K562 (cell line): ENCODE results near the gene ATP10B. TPM values are rescaled to one million over a fixed set of nuclear protein-coding genes. Genes with fewer than 3 reads are reported as not detected.

Experiments
- ATAC-seq: fragments of 200-7000 bp; cut with Tn5 transposase; 3 replicates; pipeline ENCODE4 v1.9.1; 2020; ENCODE audit warnings: moderate library complexity
- BruUV-seq: library from RNA; stranded (reverse); fragments of 400-500 nt; replicated peaks from 2 replicates; lab custom pipeline; 2021; lab: Mats Ljungman, UMichigan
- CTCF ChIA-PET: fragments of 300-600 bp; formaldehyde crosslinking; extraction: SDS; loops from one replicate; lab custom pipeline; 2021; ENCODE audit warnings: low intra/inter-chr PET ratio; lab: Yijun Ruan, JAX
- POLR2A ChIA-PET: fragments of 300-600, 350-650 bp; sonication (Branson Sonifier 250); formaldehyde crosslinking; extraction: SDS; loops from one replicate; lab custom pipeline; 2021; ENCODE audit warnings: antibody characterized with exemption, inconsistent platforms; lab: Yijun Ruan, JAX
- DNase-seq, 4 experiments: peaks; one replicate each; pipeline versions ENCODE4 v3.0.0 to v3.0.0-alpha.2; 2011 to 2018; ENCODE audit warnings: low spot score in 3 of 4, mixed read lengths in 3 of 4; ENCODE audit errors: extremely low read depth in 1 of 4
- FAIRE-seq: peaks from 2 replicates; lab custom pipeline; 2011; peaks lifted over from hg19 to GRCh38; lab: Jason Lieb, UNC
- H2AFZ ChIP-seq: 2 replicates; pipeline ENCODE4 v1.6.0; 2011; ENCODE audit warnings: low read depth, low read length, control low read depth, inconsistent platforms
- H3K27ac ChIP-seq: fragments of 200-600 bp; 3 replicates; pipeline ENCODE4 v1.8.0; 2011; ENCODE audit warnings: low read depth, mild to moderate bottlenecking, control low read depth, inconsistent platforms, low read length, moderate library complexity, mixed read lengths; ENCODE audit errors: extremely low read depth
- H3K27me3 ChIP-seq, 2 experiments: fragments of 300-600 bp in 1 of 2; 2 replicates in 1 of 2; 3 replicates in 1 of 2; pipeline versions ENCODE4 v1.6.0 to v1.8.0; 2011; ENCODE audit warnings: inconsistent platforms in 2 of 2, low read length in 2 of 2, mild to moderate bottlenecking in 1 of 2, mixed read lengths in 1 of 2, moderate library complexity in 1 of 2; ENCODE audit not compliant: control insufficient read depth in 2 of 2, insufficient read depth in 2 of 2
- H3K36me3 ChIP-seq: fragments of 300-600 bp; 3 replicates; pipeline ENCODE4 v1.8.0; 2011; ENCODE audit warnings: mild to moderate bottlenecking, low read length, inconsistent platforms; ENCODE audit not compliant: control insufficient read depth, insufficient read depth
- H3K4me1 ChIP-seq, 2 experiments: fragments of 200-600 bp in 1 of 2; replicated peaks in 1 of 2; 2 replicates in 1 of 2; 3 replicates in 1 of 2; pipeline versions ENCODE4 v1.5.1 to v1.8.0; 2011; ENCODE audit warnings: inconsistent platforms in 2 of 2, low read length in 2 of 2, mild to moderate bottlenecking in 1 of 2, mixed read lengths in 1 of 2, moderate library complexity in 1 of 2; ENCODE audit not compliant: control insufficient read depth in 2 of 2, insufficient read depth in 2 of 2
- H3K4me2 ChIP-seq: 2 replicates; pipeline ENCODE4 v1.6.1; 2011; ENCODE audit warnings: low read length, control low read depth, inconsistent platforms, mixed read lengths; ENCODE audit not compliant: insufficient read depth
- H3K4me3 ChIP-seq: fragments of 200-600 bp; sonication (generic), shearing (Covaris generic); 2 replicates; pipeline ENCODE4 v1.5.1; 2016; ENCODE audit warnings: control low read depth, inconsistent platforms
- H3K79me2 ChIP-seq: fragments of 200-600 bp; 3 replicates; pipeline ENCODE4 v1.8.0; 2011; ENCODE audit warnings: low read length, inconsistent platforms; ENCODE audit not compliant: control insufficient read depth, insufficient read depth
- H3K9ac ChIP-seq, 2 experiments: 2 replicates each; pipeline versions ENCODE4 v1.6.0 to v1.6.1; 2011; ENCODE audit warnings: low read depth in 2 of 2, low read length in 2 of 2, control low read depth in 1 of 2, inconsistent platforms in 1 of 2, mild to moderate bottlenecking in 1 of 2, mixed read lengths in 1 of 2; ENCODE audit not compliant: insufficient read depth in 1 of 2
- H3K9me1 ChIP-seq: one replicate; pipeline ENCODE4 v1.6.0; 2011; ENCODE audit warnings: inconsistent platforms, mild to moderate bottlenecking, low read length, moderate library complexity; ENCODE audit not compliant: control insufficient read depth, insufficient read depth
- H3K9me3 ChIP-seq: replicated peaks from 2 replicates; pipeline ENCODE4 v1.5.1; 2011; ENCODE audit warnings: low read depth, low read length, inconsistent platforms; ENCODE audit not compliant: control insufficient read depth, insufficient read depth
- H4K20me1 ChIP-seq: replicated peaks from 2 replicates; pipeline ENCODE4 v1.6.1; 2011; ENCODE audit warnings: low read length, inconsistent platforms, mixed read lengths; ENCODE audit not compliant: control insufficient read depth, insufficient read depth
- EHMT2 ChIP-seq: fragments of 450-650 bp; IDR thresholded peaks from 2 replicates; pipeline ENCODE4 v1.6.1; 2018; ENCODE audit warnings: antibody characterized with exemption
- HNRNPL ChIP-seq: fragments of 200-400 bp; formaldehyde crosslinking; IDR thresholded peaks from 2 replicates; pipeline ENCODE4 v1.6.1; 2017; ENCODE audit warnings: low read depth, mild to moderate bottlenecking, low read length
- JUNB ChIP-seq: fragments of 450-650 bp; formaldehyde crosslinking; conservative IDR thresholded peaks from 2 replicates; pipeline ENCODE4 v1.4.0; 2020; ENCODE audit warnings: mild to moderate bottlenecking
- LCOR ChIP-seq: sonication (generic); formaldehyde crosslinking; IDR thresholded peaks from 2 replicates; pipeline ENCODE4 v1.8.0; 2022; ENCODE audit warnings: mild to moderate bottlenecking, missing genetic modification reagents
- RFX1 ChIP-seq: fragments of 450-650 bp; IDR thresholded peaks from 2 replicates; pipeline ENCODE4 v1.6.1; 2016; ENCODE audit warnings: mild to moderate bottlenecking, moderate library complexity
- SMAD3 ChIP-seq: fragments of 450-650 bp; formaldehyde crosslinking; conservative IDR thresholded peaks from 2 replicates; pipeline ENCODE4 v1.4.0; 2020; ENCODE audit warnings: mild to moderate bottlenecking
- U2AF1 ChIP-seq: fragments of 200-400 bp; formaldehyde crosslinking; optimal IDR thresholded peaks from 2 replicates; pipeline ENCODE3; 2017; ENCODE audit warnings: mild to moderate bottlenecking, low read depth, low read length, moderate library complexity
- ZBTB7A ChIP-seq: IDR thresholded peaks from 2 replicates; pipeline ENCODE4 v1.6.1; 2011; ENCODE audit warnings: low read depth, mild to moderate bottlenecking, low read length, moderate library complexity, borderline replicate concordance; ENCODE audit not compliant: control insufficient read depth
- WGBS: fragments of 100-300 bp; shearing (Covaris generic); methylation state at CpG from one replicate; pipeline ENCODE4 v1.1.6; 2016; ENCODE audit warnings: low coverage, mixed read lengths; ENCODE audit not compliant: insufficient coverage; ENCODE audit errors: missing lambda C conversion rate; 5-methylcytosine and 5-hydroxymethylcytosine counted together
- in situ Hi-C: fragments of 300-500 bp; cut with MboI; formaldehyde crosslinking; loops from 4 replicates; pipeline ENCODE4 v1.15.0; 2018; ENCODE audit warnings: inconsistent platforms, mixed read lengths
- intact Hi-C: fragments of 100-400 bp; cut with micrococcal nuclease; formaldehyde crosslinking; loops from 2 replicates; pipeline ENCODE4 v1.14.2; 2022
- polyA plus RNA-seq, 8 experiments: library from polyadenylated mRNA; depleted of rRNA in 4 of 8; stranded (reverse) in 5 of 8; unstranded in 3 of 8; fragments of >200 nt; fragmentation: Nextera tagmentation in 2 of 8; fragmentation: Illumina TruSeq in 1 of 8; extraction: Ambion mirVana in 2 of 8; extraction: Trizol in 1 of 8; gene quantifications; 2 replicates each; pipeline versions ENCODE4 v1.2.1 to v1.2.3, GENCODE V29; 2011 to 2014; ENCODE audit warnings: inconsistent platforms in 1 of 8, missing spikeins in 1 of 8
- total RNA-seq, 7 experiments: library from RNA; depleted of rRNA in 6 of 7; stranded (reverse); fragments of >200 nt in 6 of 7; fragmentation: Illumina TruSeq in 2 of 7; extraction: Trizol in 2 of 7; gene quantifications; 2 replicates each; pipeline versions ENCODE4 v1.2.1 to v1.2.3, GENCODE V29; 2011 to 2021; ENCODE audit warnings: low replicate concordance in 1 of 7
- TF ChIP-seq, protein P1 (sequence below): fragments of 450-650 bp; formaldehyde crosslinking; IDR thresholded peaks from 2 replicates; pipeline ENCODE4 v1.4.0; 2022; ENCODE audit warnings: missing genetic modification characterization
- TF ChIP-seq, protein P2 (sequence below): fragments of 250-450 bp; sonication (Bioruptor Pico); IDR thresholded peaks from 2 replicates; pipeline ENCODE4 v1.5.0; 2021
- TF ChIP-seq, protein P3 (sequence below): fragments of 250-450 bp; sonication (Bioruptor Pico); IDR thresholded peaks from 2 replicates; pipeline ENCODE4 v1.4.0; 2020
- TF ChIP-seq, protein P4 (sequence below): fragments of 450-650 bp; IDR thresholded peaks from 2 replicates; pipeline ENCODE4 v1.6.1; 2016; ENCODE audit warnings: borderline replicate concordance
- TF ChIP-seq, protein P5 (sequence below): fragments of 150-350 bp; IDR thresholded peaks from 2 replicates; pipeline ENCODE4 v1.6.1; 2014; ENCODE audit warnings: low read depth, mild to moderate bottlenecking, low read length, borderline replicate concordance

Gene ATP10B
- total and polyA plus RNA-seq, 9 of the 15 experiments (the other 6 are each of a cell fraction or from before 2014, with no cell fraction given), result 0.04 TPM; not detected in 8

DNA sequence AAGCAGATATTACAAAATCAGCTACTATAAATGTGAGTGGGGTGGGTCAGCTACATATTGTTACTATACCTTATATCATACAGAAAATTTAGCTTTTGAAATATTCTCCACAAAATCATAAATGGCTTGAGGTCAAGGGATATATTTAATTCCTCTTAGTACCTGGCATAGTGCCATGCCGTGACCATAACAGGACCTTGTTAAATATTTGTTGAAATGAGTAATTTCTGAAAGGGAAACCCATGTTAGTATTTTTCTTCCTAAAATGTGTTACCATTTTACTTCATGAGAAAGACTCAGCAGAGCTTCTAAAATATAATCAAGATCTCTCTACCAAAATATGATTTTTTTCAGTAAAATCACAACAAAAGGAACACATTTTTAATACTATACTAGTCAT lies 14.8 kb downstream of the ATP10B start:
- DNase-seq, result no peak
- BruUV-seq, result no TSS peak
- in situ Hi-C loops, result no loop called here
- no peak overlapping the region for H2AFZ ChIP-seq
- H3K4me3 ChIP-seq, result no peak overlapping the region
- no peaks in the 10 kb centered on the region for H3K9me1 ChIP-seq
- ChIA-PET CTCF (no interaction called here), POLR2A (no interaction called here)
- no peaks in the 10 kb centered on the region for H3K27me3 ChIP-seq
- H4K20me1 ChIP-seq, result no peaks in the 10 kb centered on the region
- no peaks in the 10 kb centered on the region for H3K79me2 ChIP-seq
- FAIRE-seq, result no peak
- WGBS, result 0% methylated on average over 1 of the region's 1 CpG
- no peaks in the 10 kb centered on the region for H3K4me1 ChIP-seq
- H3K4me2 ChIP-seq, result no peak overlapping the region
- 0 out of 2 replicates have a peak, but pooled peaks cover 1% of the 10 kb centered on the region for H3K9me3 ChIP-seq
- H3K36me3 ChIP-seq, result no peaks in the 10 kb centered on the region
- H3K27ac ChIP-seq, result no peak overlapping the region
- intact Hi-C loops, result no loop called here
- no peak for ATAC-seq
- no peak overlapping the region for H3K9ac ChIP-seq
- TF ChIP-seq LCOR (CRISPR knock-in tag), result no peak
- TF ChIP-seq, protein P1, sequence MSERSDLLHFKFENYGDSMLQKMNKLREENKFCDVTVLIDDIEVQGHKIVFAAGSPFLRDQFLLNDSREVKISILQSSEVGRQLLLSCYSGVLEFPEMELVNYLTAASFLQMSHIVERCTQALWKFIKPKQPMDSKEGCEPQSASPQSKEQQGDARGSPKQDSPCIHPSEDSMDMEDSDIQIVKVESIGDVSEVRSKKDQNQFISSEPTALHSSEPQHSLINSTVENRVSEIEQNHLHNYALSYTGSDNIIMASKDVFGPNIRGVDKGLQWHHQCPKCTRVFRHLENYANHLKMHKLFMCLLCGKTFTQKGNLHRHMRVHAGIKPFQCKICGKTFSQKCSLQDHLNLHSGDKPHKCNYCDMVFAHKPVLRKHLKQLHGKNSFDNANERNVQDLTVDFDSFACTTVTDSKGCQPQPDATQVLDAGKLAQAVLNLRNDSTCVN (CRISPR knock-in tag), result no peak
- TF ChIP-seq RFX1, result no peak
- no peak for TF ChIP-seq SMAD3
- TF ChIP-seq, protein P2, sequence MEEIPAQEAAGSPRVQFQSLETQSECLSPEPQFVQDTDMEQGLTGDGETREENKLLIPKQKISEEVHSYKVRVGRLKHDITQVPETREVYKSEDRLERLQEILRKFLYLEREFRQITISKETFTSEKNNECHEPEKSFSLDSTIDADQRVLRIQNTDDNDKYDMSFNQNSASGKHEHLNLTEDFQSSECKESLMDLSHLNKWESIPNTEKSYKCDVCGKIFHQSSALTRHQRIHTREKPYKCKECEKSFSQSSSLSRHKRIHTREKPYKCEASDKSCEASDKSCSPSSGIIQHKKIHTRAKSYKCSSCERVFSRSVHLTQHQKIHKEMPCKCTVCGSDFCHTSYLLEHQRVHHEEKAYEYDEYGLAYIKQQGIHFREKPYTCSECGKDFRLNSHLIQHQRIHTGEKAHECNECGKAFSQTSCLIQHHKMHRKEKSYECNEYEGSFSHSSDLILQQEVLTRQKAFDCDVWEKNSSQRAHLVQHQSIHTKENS (CRISPR knock-in tag), result no peak
- no peak for TF ChIP-seq EHMT2
- TF ChIP-seq, protein P3, sequence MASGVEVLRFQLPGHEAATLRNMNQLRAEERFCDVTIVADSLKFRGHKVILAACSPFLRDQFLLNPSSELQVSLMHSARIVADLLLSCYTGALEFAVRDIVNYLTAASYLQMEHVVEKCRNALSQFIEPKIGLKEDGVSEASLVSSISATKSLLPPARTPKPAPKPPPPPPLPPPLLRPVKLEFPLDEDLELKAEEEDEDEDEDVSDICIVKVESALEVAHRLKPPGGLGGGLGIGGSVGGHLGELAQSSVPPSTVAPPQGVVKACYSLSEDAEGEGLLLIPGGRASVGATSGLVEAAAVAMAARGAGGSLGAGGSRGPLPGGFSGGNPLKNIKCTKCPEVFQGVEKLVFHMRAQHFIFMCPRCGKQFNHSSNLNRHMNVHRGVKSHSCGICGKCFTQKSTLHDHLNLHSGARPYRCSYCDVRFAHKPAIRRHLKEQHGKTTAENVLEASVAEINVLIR (CRISPR knock-in tag), result no peak
- TF ChIP-seq JUNB (CRISPR knock-in tag), result no peak
- TF ChIP-seq ZBTB7A, result no peak
- no peak for TF ChIP-seq HNRNPL
- TF ChIP-seq, protein P4, sequence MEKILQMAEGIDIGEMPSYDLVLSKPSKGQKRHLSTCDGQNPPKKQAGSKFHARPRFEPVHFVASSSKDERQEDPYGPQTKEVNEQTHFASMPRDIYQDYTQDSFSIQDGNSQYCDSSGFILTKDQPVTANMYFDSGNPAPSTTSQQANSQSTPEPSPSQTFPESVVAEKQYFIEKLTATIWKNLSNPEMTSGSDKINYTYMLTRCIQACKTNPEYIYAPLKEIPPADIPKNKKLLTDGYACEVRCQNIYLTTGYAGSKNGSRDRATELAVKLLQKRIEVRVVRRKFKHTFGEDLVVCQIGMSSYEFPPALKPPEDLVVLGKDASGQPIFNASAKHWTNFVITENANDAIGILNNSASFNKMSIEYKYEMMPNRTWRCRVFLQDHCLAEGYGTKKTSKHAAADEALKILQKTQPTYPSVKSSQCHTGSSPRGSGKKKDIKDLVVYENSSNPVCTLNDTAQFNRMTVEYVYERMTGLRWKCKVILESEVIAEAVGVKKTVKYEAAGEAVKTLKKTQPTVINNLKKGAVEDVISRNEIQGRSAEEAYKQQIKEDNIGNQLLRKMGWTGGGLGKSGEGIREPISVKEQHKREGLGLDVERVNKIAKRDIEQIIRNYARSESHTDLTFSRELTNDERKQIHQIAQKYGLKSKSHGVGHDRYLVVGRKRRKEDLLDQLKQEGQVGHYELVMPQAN, result no peak
- TF ChIP-seq U2AF1, result no peak
- TF ChIP-seq, protein P5, sequence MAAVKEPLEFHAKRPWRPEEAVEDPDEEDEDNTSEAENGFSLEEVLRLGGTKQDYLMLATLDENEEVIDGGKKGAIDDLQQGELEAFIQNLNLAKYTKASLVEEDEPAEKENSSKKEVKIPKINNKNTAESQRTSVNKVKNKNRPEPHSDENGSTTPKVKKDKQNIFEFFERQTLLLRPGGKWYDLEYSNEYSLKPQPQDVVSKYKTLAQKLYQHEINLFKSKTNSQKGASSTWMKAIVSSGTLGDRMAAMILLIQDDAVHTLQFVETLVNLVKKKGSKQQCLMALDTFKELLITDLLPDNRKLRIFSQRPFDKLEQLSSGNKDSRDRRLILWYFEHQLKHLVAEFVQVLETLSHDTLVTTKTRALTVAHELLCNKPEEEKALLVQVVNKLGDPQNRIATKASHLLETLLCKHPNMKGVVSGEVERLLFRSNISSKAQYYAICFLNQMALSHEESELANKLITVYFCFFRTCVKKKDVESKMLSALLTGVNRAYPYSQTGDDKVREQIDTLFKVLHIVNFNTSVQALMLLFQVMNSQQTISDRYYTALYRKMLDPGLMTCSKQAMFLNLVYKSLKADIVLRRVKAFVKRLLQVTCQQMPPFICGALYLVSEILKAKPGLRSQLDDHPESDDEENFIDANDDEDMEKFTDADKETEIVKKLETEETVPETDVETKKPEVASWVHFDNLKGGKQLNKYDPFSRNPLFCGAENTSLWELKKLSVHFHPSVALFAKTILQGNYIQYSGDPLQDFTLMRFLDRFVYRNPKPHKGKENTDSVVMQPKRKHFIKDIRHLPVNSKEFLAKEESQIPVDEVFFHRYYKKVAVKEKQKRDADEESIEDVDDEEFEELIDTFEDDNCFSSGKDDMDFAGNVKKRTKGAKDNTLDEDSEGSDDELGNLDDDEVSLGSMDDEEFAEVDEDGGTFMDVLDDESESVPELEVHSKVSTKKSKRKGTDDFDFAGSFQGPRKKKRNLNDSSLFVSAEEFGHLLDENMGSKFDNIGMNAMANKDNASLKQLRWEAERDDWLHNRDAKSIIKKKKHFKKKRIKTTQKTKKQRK, result no peak
